ENCODE results near the gene CHL1.

GRCh38 chr3:197828-198491 is 1.4 kb downstream of the CHL1 start:
- TF ChIP-seq, protein P1, sequence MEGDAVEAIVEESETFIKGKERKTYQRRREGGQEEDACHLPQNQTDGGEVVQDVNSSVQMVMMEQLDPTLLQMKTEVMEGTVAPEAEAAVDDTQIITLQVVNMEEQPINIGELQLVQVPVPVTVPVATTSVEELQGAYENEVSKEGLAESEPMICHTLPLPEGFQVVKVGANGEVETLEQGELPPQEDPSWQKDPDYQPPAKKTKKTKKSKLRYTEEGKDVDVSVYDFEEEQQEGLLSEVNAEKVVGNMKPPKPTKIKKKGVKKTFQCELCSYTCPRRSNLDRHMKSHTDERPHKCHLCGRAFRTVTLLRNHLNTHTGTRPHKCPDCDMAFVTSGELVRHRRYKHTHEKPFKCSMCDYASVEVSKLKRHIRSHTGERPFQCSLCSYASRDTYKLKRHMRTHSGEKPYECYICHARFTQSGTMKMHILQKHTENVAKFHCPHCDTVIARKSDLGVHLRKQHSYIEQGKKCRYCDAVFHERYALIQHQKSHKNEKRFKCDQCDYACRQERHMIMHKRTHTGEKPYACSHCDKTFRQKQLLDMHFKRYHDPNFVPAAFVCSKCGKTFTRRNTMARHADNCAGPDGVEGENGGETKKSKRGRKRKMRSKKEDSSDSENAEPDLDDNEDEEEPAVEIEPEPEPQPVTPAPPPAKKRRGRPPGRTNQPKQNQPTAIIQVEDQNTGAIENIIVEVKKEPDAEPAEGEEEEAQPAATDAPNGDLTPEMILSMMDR (IDR thresholded peaks at IDR 0.05; ENCODE audit: low read depth, low read length, poor library complexity, severe bottlenecking): no peak
- no peak for TF ChIP-seq EZH2phosphoT487 (IDR thresholded peaks at IDR 0.05; ENCODE audit: borderline replicate concordance, low read length)
